ENCODE data around the gene TSPAN11. TPM values are rescaled to one million over a fixed set of nuclear protein-coding genes. Genes with fewer than 3 reads are reported as not detected.

TSPAN11 gene
- total RNA-seq, 1 donor from 2014 or later, result 19.7 TPM

DNA sequence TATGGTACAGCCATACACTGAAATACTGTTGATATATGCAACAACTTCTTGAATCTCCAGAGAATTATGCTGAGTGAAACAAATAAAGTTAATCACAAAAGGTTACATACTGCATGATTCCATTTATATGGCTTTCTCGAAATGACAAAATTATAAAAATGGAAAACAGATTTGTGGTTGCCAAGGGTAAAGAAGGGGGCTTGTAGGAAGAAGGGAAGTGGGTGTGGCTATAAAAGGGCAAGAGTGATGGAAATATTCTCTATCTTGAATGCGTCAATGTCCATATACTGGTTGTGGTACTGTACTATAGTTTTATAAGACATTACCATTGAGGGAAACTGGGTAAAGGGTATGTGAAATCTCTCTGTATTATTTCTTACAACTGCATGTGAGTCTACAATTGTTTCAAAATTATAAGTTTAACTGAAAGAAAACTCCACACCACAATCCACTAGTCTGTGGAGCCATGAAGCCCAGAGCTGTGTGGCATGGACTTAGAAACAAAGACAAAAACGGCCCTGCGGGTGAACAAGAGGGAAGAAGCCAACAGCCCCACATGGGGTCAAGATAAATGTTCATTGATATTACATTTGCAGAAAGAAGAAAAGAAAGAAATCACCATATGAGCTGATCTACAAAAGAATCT lies 18.3 kb upstream of the TSPAN11 start:
- Mint-ChIP-seq H3K4me3 (no peak overlapping the region), H3K9me3 (no peaks in the 10 kb centered on the region), H3K27me3 (ENCODE audit: low read depth) (no peaks in the 10 kb centered on the region), H3K36me3 (no peaks in the 10 kb centered on the region), H3K27ac (peak overlapping the region; percentile 80), H3K4me1 (peaks cover 19% of the 10 kb centered on the region)
- TF ChIP-seq, protein P1, sequence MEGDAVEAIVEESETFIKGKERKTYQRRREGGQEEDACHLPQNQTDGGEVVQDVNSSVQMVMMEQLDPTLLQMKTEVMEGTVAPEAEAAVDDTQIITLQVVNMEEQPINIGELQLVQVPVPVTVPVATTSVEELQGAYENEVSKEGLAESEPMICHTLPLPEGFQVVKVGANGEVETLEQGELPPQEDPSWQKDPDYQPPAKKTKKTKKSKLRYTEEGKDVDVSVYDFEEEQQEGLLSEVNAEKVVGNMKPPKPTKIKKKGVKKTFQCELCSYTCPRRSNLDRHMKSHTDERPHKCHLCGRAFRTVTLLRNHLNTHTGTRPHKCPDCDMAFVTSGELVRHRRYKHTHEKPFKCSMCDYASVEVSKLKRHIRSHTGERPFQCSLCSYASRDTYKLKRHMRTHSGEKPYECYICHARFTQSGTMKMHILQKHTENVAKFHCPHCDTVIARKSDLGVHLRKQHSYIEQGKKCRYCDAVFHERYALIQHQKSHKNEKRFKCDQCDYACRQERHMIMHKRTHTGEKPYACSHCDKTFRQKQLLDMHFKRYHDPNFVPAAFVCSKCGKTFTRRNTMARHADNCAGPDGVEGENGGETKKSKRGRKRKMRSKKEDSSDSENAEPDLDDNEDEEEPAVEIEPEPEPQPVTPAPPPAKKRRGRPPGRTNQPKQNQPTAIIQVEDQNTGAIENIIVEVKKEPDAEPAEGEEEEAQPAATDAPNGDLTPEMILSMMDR (IDR thresholded peaks at IDR 0.05; ENCODE audit: unreplicated experiment), result no peak
- no peak for DNase-seq (ENCODE audit: low spot score in 2 of 2, unreplicated experiment in 2 of 2)

GRCh38 chr12:30908722-30909348 lies 17.7 kb upstream of the TSPAN11 start:
- H3K4me3 Mint-ChIP-seq, result no peak overlapping the region
- H3K36me3 Mint-ChIP-seq, result no peaks in the 10 kb centered on the region
- H3K27ac Mint-ChIP-seq, result peak overlapping the region; percentile 80
- no peaks in the 10 kb centered on the region for H3K27me3 Mint-ChIP-seq (ENCODE audit: low read depth)
- H3K4me1 Mint-ChIP-seq, result peaks cover 19% of the 10 kb centered on the region
- TF ChIP-seq, protein P1 (IDR thresholded peaks at IDR 0.05; ENCODE audit: unreplicated experiment), result no peak
- no peak for DNase-seq (ENCODE audit: low spot score in 2 of 2, unreplicated experiment in 2 of 2)
- H3K9me3 Mint-ChIP-seq, result no peaks in the 10 kb centered on the region

DNA sequence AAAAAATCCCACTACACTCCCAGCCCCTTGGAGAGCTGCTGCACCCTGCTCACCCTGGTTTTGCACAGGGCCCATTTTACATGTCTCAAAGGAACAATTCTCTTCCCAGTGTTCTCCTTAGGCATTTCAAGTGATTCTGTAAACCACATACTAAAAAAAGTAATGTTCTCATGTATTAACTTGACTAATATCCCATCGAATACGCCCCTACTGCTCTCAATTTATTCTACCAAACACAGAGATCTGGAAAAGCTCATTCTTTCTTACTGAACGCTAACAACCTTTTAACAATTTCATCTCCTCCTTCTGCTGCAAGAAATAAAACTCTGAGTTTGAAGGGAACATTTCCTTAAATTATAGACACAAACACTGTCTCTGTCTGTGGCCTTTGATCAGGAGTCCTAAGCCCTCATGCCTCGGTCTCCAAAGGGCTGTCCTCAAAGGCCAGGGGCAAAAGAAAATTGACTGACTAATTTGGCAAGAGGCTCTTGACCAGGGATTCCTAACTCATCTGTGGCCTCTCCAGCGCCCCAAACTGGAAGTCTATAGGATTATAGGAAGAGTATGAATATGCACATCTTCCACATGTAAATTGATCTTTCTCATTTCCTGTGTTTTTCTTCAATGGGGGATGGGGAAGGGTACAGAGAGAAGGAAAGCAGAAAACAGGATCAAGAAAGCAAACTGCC lies 17.1 kb upstream of the TSPAN11 start:
- no peak for DNase-seq (ENCODE audit: low spot score in 2 of 2, unreplicated experiment in 2 of 2)
- Mint-ChIP-seq H3K36me3 (no peaks in the 10 kb centered on the region), H3K27ac (peak overlapping the region; percentile 80), H3K4me1 (peaks cover 19% of the 10 kb centered on the region), H3K27me3 (ENCODE audit: low read depth) (no peaks in the 10 kb centered on the region), H3K4me3 (no peak overlapping the region), H3K9me3 (no peaks in the 10 kb centered on the region)
- TF ChIP-seq, protein P1 (IDR thresholded peaks at IDR 0.05; ENCODE audit: unreplicated experiment), result no peak

- TF ChIP-seq, protein P1 (IDR thresholded peaks at IDR 0.05; ENCODE audit: unreplicated experiment), result no peak
- Mint-ChIP-seq H3K27ac (peak overlapping the region; percentile 80), H3K27me3 (ENCODE audit: low read depth) (no peaks in the 10 kb centered on the region), H3K9me3 (no peaks in the 10 kb centered on the region), H3K36me3 (no peaks in the 10 kb centered on the region), H3K4me3 (no peak overlapping the region), H3K4me1 (peaks cover 19% of the 10 kb centered on the region)
- no peak for DNase-seq (ENCODE audit: low spot score in 2 of 2, unreplicated experiment in 2 of 2)
Measured at GRCh38 chr12:30910038-30910350, 16.6 kb upstream of the TSPAN11 start.

DNA sequence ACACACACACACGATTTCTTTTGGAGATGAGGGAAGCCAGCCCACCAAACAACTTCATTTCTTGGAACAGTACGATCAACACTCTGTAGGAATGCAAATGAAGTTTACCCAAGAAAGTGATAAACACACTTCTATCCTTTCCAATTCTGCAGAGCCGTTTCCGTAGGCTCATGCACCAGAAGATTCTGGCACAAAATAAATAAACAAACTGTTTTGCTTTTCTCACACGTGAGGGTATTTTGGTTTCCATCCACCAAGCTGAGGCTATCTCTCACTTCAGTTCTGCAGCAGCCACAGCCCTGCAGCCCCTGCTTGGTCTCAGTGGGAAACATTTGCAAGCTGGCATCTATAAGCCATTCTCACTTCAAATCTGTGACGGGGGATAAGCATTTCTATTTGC lies 15.3 kb upstream of the TSPAN11 start:
- peaks cover 19% of the 10 kb centered on the region for H3K4me1 Mint-ChIP-seq

More for the DNA sequence above, 15.3 kb upstream of the TSPAN11 start:
- no peaks in the 10 kb centered on the region for H3K36me3 Mint-ChIP-seq
- DNase-seq (ENCODE audit: low spot score in 2 of 2, unreplicated experiment in 2 of 2), result no peak
- no peaks in the 10 kb centered on the region for H3K27me3 Mint-ChIP-seq (ENCODE audit: low read depth)
- TF ChIP-seq, protein P1 (IDR thresholded peaks at IDR 0.05; ENCODE audit: unreplicated experiment), result no peak
- H3K4me3 Mint-ChIP-seq, result no peak overlapping the region
- H3K9me3 Mint-ChIP-seq, result no peaks in the 10 kb centered on the region
- H3K27ac Mint-ChIP-seq, result no peak overlapping the region
